ENCODE results near the gene FNDC1. TPM values are rescaled to one million over a fixed set of nuclear protein-coding genes. Genes with fewer than 3 reads are reported as not detected.

Gene FNDC1
- total RNA-seq, 1 donor from 2014 or later = 1.5 TPM

GRCh38 chr6:159194421-159194820, 25.2 kb downstream of the FNDC1 start:
- ATAC-seq (no peak), DNase-seq (ENCODE audit: missing footprints) (no peak)
- intact Hi-C loops (cut with DNase I) = no loop called here

GRCh38 chr6:159196430-159196975, 27.3 kb downstream of the FNDC1 start:
- DNase-seq (ENCODE audit: missing footprints) (no peak), ATAC-seq (no peak)
- intact Hi-C loops (cut with DNase I) = no loop called here

DNA sequence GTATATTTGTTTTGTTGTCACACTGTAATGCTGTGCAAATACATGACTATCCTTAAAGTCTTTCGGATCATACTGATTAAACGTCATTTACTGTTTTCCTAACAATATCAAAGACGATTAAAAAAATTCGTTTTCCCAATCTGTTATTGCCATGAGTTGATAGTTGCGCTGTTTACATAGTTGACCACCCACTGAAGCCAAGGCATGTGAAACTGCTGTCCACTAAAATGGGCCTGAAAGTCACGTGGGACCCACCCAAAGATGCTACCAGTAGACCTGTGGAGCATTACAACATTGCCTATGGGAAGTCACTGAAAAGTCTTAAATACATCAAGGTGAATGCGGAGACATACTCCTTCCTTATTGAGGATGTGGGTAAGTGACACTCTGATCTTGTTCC, 28.1 kb downstream of the FNDC1 start:
- DNase-seq (ENCODE audit: missing footprints) (no peak), ATAC-seq (no peak)
- intact Hi-C loops (cut with DNase I) = no loop called here

- intact Hi-C loops (cut with DNase I) = no loop called here
- DNase-seq (ENCODE audit: missing footprints) (no peak), ATAC-seq (no peak)
These were observed 32.1 kb downstream of the FNDC1 start for GRCh38 chr6:159201336-159201735.

GRCh38 chr6:159203304-159204005, 34.3 kb downstream of the FNDC1 start:
- no peak for DNase-seq (ENCODE audit: missing footprints)
- ATAC-seq = peak; percentile 70

GRCh38 chr6:159204605-159205004, 35.4 kb downstream of the FNDC1 start:
- intact Hi-C loops (cut with DNase I) = no loop called here
- DNase-seq (ENCODE audit: missing footprints) (no peak), ATAC-seq (no peak)

More at GRCh38 chr6:159203304-159204005, 34.3 kb downstream of the FNDC1 start:
- intact Hi-C loops (cut with DNase I) = no loop called here

DNA sequence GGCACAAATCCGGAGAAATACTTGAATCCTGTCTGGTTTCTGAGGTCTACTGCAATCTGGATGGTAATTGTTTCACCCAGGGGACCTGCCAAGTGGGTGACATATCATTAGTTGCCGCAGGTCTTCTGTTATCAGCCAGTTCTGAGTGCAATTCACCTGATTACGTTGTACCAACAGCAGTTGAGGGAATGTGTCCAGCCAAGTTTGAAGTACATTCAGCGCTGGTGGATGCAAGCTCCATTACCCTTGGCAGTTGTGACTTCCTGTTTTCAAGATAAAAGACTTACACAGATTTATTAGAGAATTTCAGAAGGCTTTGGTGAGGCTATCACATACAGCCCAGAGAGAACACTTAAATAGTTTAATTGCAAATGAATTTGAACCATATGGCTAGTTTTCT, 42.8 kb downstream of the FNDC1 start:
- intact Hi-C loops (cut with DNase I) = no loop called here
- ATAC-seq = peak; percentile 68
- DNase-seq (ENCODE audit: missing footprints) = no peak

GRCh38 chr6:159212525-159213280, 43.5 kb downstream of the FNDC1 start:
- ATAC-seq (no peak), DNase-seq (ENCODE audit: missing footprints) (no peak)
- intact Hi-C loops (cut with DNase I) = no loop called here

DNA sequence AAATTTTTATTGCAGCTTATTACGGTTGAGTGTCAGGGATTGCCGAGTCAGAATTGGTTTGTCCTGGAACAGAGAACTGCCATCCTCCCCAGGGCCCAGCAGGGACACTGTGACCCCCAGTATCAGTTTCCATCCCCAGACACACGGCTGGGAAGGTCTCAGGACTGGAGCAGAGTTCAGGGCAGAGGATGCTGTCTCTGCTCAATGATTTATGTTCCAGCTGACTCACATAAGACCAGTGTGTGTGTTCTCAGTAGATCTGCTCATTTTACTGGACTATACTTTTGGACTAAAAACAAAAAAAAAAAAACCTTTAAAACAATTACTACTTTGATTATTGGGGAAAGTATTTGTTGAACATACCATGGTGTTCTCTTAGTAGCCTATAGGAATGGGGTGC, 44.2 kb downstream of the FNDC1 start:
- intact Hi-C loops (cut with DNase I) = no loop called here
- no peak for ATAC-seq
- DNase-seq (ENCODE audit: missing footprints) = no peak

GRCh38 chr6:159214281-159214680, 45.1 kb downstream of the FNDC1 start:
- no peak for ATAC-seq
- intact Hi-C loops (cut with DNase I) = no loop called here
- no peak for DNase-seq (ENCODE audit: missing footprints)

GRCh38 chr6:159217595-159218275, 48.5 kb downstream of the FNDC1 start:
- intact Hi-C loops (cut with DNase I) = no loop called here
- ATAC-seq (peak; percentile 55), DNase-seq (ENCODE audit: missing footprints) (no peak)

DNA sequence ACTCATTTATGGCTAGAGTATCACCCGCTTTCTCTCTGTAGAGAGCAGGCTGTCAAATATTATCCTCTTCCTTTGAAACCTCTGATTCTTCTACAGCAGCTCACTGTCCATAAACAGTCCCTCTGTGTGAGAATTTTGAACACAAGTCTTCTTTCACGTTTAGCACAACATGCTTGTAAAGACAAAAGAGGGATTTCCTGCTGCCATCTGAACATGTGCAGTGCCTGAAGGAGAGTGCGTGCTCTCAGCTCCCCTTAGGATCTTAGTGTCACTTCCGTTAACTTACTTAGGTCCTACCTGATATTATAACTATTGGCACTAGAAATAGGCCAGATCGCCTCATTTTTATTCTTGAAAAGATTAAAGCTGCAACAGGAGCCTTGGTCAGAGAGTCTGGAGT, 50.9 kb downstream of the FNDC1 start:
- intact Hi-C loops (cut with DNase I) = no loop called here
- ATAC-seq = no peak
- no peak for DNase-seq (ENCODE audit: missing footprints)

- no peak for DNase-seq (ENCODE audit: missing footprints)
- intact Hi-C loops (cut with DNase I) = no loop called here
- no peak for ATAC-seq
These were observed 52.4 kb downstream of the FNDC1 start for GRCh38 chr6:159221486-159222170.

- no peak for ATAC-seq
- no peak for DNase-seq (ENCODE audit: missing footprints)
- intact Hi-C loops (cut with DNase I) = no loop called here
These were observed 55.3 kb downstream of the FNDC1 start for GRCh38 chr6:159224452-159224851.

GRCh38 chr6:159229651-159230051, 60.5 kb downstream of the FNDC1 start:
- ATAC-seq = peak; percentile 57
- DNase-seq (ENCODE audit: missing footprints) = no peak
- intact Hi-C loops (cut with DNase I) = no loop called here

GRCh38 chr6:159232106-159232645, 63.0 kb downstream of the FNDC1 start:
- intact Hi-C loops (cut with DNase I) = no loop called here
- no peak for DNase-seq (ENCODE audit: missing footprints)
- no peak for ATAC-seq

- intact Hi-C loops (cut with DNase I) = no loop called here
- ATAC-seq (no peak), DNase-seq (ENCODE audit: missing footprints) (no peak)
These were observed 63.6 kb downstream of the FNDC1 start for GRCh38 chr6:159232751-159233150.

DNA sequence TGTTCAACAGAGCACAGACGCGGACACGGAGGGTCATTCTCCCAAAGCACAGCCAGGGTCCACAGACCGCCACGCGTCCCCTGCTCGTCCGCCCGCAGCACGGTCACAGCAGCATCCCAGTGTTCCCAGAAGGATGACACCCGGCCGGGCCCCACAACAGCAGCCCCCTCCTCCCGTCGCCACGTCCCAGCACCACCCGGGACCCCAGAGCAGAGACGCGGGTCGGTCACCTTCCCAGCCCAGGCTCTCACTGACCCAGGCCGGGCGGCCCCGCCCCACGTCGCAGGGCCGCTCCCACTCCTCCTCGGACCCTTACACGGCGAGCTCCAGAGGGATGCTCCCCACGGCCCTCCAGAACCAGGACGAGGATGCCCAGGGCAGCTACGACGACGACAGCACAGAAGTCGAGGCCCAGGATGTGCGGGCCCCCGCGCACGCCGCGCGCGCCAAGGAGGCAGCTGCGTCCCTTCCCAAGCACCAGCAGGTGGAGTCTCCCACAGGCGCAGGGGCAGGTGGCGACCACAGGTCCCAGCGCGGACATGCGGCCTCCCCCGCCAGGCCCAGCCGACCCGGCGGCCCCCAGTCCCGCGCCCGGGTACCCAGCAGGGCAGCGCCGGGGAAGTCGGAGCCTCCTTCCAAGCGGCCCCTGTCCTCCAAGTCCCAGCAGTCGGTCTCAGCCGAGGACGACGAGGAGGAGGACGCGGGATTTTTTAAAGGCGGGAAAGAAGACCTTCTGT, 64.3 kb downstream of the FNDC1 start:
- intact Hi-C loops (cut with DNase I) = no loop called here
- DNase-seq (ENCODE audit: missing footprints) (no peak), ATAC-seq (peak; percentile 28)
